GM19328 (cell line): ENCODE measurements around the gene EXOC4.

Experiments used
- ATAC-seq: cut with Tn5 transposase; IDR thresholded peaks from one replicate; pipeline ENCODE4 v1.9.1; 2021; ENCODE audit warnings: mild to moderate bottlenecking, moderate library complexity; ENCODE audit not compliant: unreplicated experiment

EXOC4 gene

DNA sequence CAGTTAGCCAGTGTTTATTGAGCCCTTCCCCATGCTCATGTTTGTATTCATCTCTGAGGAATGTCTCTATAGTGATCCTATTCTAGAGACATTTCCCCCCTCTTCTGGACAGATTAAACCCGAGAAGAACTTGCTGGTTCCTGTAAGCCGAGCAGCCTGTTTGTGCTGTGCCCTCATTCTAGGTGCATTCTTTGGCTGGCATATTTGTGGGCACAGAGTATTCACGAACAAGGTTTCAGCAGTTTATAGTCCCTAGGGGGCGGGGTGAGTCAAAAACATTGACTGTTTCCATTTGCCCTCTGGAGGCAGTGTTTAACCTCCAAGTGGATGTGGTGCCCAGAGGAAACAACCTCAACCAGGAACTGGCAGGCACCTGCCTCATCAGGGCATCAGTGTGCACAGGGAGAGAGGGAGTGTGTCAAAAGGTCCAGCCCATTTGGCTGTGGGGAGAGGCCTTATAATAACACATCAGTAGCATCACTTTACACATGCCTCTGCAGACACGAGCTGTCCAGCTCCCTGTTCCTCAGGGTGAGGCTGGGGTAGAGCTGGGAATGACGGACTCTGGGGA is 600.9 kb downstream of the EXOC4 start:
- no peak for ATAC-seq

DNA sequence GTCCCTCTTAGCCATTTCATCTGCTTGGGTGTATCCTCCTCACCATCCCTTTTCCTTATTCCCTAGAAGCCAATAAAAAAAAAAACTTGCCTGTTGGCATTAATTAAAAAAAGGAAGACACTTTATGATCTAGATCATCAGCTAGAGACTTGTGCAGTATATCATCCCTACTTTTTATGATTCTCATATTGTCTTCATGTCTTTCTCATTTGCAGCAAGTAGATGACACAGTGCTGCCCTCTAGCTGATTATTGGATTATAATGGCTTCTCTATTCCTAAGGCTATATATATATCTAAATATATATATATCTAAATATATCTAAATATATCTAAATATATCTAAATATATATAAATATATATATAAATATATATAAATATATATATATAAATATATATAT is 601.9 kb downstream of the EXOC4 start:
- no peak for ATAC-seq

DNA sequence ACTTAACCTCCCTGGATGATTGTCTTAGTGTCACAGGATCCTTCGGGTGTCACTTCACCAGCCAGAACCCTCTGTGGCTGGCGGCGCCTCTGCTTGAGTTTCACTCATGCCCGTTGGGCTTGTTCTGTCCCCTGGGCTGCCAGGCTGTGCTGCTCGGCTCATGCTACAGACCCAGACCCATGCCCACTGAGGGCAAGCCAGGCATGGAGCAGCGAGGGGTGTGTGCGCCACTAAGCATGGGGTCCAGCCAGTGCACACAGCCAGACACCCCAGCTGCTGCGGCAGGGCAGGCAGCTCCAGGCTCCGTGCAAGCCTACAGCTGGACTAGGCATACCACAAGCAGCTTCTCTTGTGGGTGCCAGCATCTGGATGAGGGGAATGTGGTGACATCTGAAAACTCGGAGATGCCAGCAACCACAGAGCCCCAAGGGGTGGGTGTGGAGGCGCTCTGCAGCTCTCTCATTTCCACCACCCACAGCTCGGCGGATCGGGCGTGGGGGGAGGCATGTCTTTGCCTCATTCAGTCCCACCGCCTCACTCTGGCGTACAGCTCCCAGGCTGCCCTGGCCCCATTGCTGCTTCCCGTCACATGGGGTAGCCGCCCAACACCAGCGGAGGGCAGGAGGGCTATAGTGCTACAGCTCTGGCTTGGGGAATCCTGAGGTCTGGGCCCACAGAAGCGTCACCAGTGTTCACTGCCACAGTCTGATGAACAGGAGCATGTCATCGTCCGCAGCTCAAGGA is 604.7 kb downstream of the EXOC4 start:
- ATAC-seq = no peak

GRCh38 chr7:133858311-133858710 is 605.4 kb downstream of the EXOC4 start:
- no peak for ATAC-seq

- ATAC-seq = no peak
These were observed 606.4 kb downstream of the EXOC4 start for GRCh38 chr7:133859231-133859630.

- ATAC-seq = no peak
These were observed 607.1 kb downstream of the EXOC4 start for GRCh38 chr7:133859871-133860450.

- no peak for ATAC-seq
These were observed 607.9 kb downstream of the EXOC4 start for GRCh38 chr7:133860628-133861335.

- ATAC-seq = no peak
These were observed 609.0 kb downstream of the EXOC4 start for GRCh38 chr7:133861876-133862275.

- ATAC-seq = no peak
These were observed 610.6 kb downstream of the EXOC4 start for GRCh38 chr7:133863362-133864061.

DNA sequence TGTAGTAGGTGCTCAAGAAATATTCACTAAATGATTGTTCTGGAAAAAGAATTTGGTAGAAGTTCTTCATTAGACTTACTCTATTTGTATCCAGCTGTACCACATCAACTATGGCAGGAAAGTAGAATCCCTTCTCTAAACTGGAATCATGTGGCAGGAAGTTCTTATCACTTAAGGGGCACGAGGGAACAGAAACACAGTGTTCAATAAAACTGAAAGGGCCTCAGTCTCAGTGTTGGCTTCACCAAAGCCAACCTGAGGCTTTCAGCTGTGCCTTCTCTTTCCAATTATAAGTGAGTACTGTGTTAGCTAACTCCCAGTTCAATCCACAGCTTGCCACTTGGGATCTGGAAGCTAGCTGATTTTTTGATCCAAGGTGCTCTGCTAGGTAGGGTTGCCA is 616.7 kb downstream of the EXOC4 start:
- no peak for ATAC-seq

GRCh38 chr7:133871757-133872156 is 618.9 kb downstream of the EXOC4 start:
- ATAC-seq = no peak

DNA sequence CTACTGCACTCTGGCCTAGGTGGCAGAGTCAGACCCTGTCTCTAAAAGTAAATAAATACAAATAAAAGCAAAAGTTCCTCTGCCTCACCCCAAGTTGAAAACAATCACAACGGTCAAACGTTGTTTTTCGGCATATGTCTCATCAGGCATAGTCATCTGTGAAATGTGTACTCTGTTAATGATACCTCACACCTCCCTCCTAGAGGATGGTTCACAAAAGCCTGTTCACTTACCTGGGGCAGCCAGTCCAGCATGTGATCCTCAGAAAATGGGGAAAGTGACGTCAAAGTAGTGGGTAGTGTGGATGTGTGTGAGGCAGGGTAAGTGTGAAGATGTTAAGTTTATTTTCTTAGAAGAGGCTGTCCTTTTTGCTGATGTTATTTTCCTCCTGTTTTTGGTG is 620.3 kb downstream of the EXOC4 start:
- no peak for ATAC-seq

DNA sequence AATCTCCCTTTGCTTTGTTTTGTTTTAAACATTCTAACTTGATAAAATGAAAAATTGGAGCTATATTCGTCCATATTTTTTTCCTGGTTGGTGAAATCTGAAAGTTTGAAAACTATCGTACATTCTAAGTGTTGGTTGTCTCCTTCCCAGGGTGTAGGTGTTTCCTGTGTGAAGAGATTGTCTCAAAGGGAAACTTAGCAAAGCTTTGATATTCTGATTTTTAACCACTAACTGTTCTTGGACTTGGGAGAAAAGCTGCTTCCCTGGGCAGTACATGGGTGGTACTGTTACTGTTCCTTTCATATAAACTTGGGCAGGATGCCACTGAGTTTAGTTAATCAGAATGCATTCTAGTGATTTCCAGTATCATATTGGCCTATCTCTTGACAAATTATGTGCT is 620.8 kb downstream of the EXOC4 start:
- no peak for ATAC-seq

- ATAC-seq = no peak
These were observed 630.7 kb downstream of the EXOC4 start for GRCh38 chr7:133883591-133883990.

- no peak for ATAC-seq
These were observed 632.3 kb downstream of the EXOC4 start for GRCh38 chr7:133885213-133885612.

DNA sequence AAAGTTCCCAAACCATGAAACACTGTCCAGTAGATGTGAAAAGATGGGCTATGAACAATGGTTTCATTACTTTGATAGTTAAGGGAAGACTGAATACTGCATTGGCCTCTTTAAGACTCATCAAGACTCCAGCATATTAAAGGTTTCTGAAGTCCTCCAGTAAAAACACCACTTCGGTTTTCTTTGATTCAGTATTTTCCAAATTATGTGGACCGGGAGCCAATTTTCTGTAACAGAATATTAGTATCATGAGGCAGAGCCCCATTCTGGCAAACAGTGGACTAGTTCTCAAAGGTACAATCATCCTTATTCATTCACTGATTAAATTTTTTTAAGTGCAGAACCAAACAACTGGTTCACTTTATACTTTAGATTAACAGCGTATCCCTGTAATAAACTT is 633.2 kb downstream of the EXOC4 start:
- no peak for ATAC-seq

GRCh38 chr7:133886797-133887196 is 633.9 kb downstream of the EXOC4 start:
- no peak for ATAC-seq

GRCh38 chr7:133887459-133887858 is 634.6 kb downstream of the EXOC4 start:
- ATAC-seq = no peak

- ATAC-seq = no peak
These were observed 635.4 kb downstream of the EXOC4 start for GRCh38 chr7:133888061-133888930.

GRCh38 chr7:133904776-133905175 is 651.9 kb downstream of the EXOC4 start:
- ATAC-seq = no peak
